HG03064 (cell line): Measurements from ENCODE around the gene TBX6.
A peak's percentile ranks its signal among the peaks of the same experiment; 100 is the strongest.

Experiments used
- ATAC-seq: cut with Tn5 transposase; IDR thresholded peaks from one replicate; pipeline ENCODE4 v1.9.1; 2021; ENCODE audit warnings: low read depth; ENCODE audit not compliant: unreplicated experiment

Gene TBX6

DNA sequence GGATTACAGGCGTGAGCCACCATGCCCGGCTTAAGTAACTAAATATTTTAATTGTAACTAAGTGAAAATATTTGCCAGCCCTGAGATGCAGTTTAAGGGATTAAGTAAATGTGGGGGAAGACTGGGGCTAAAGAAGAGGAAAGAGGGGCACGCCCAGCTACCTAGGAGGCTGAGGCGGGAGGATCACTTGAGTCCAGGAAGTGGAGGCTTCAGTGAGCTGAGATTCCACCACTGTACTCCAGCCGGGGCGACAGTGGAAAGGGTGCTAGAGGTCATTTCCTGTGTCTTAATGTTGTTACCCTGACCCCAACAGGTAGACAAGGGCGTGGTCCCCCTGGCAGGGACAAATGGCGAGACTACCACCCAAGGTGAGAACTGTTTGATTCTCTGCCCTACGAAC, 23.4 kb downstream of the TBX6 start:
- ATAC-seq: no peak

DNA sequence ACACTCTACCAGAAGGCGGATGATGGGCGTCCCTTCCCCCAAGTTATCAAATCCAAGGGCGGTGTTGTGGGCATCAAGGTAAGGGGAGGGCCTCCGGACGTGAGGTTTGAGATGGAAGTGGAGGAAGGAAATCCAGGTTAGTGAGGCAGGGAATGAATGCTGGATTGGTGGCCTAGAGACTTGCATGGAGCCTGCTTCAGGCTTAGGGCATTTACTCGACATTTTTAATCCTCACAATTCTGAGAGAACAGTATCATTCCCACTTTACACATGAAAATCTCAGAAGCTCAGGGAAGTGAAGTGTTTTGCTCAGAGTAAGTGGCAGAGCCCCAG, 24.2 kb downstream of the TBX6 start:
- ATAC-seq: no peak

DNA sequence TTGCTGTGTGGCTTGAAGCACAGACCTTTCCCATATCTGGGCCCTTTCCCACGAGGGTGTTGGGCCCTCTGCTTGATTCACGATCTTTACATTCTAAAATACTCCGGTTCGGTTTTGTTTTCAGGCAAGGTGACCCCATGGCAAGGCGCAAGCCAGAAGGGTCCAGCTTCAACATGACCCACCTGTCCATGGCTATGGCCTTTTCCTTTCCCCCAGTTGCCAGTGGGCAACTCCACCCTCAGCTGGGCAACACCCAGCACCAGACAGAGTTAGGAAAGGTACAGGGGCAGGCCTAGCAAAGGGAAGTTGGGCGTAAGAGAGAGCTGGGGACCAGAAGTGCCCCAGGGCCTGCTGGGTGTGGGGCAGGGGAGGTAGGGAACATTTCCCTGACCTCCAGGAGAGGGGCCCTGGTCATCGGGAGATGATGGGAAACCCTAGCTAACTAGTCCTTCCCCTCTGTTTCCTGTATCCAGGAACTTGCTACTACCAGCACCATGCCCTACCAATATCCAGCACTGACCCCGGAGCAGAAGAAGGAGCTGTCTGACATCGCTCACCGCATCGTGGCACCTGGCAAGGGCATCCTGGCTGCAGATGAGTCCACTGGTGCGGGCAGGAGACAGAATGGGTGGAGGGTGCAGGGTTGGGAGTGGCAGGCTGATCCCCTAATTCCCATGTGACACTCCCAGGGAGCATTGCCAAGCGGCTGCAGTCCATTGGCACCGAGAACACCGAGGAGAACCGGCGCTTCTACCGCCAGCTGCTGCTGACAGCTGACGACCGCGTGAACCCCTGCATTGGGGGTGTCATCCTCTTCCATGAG, 24.8 kb downstream of the TBX6 start:
- ATAC-seq: no peak

DNA sequence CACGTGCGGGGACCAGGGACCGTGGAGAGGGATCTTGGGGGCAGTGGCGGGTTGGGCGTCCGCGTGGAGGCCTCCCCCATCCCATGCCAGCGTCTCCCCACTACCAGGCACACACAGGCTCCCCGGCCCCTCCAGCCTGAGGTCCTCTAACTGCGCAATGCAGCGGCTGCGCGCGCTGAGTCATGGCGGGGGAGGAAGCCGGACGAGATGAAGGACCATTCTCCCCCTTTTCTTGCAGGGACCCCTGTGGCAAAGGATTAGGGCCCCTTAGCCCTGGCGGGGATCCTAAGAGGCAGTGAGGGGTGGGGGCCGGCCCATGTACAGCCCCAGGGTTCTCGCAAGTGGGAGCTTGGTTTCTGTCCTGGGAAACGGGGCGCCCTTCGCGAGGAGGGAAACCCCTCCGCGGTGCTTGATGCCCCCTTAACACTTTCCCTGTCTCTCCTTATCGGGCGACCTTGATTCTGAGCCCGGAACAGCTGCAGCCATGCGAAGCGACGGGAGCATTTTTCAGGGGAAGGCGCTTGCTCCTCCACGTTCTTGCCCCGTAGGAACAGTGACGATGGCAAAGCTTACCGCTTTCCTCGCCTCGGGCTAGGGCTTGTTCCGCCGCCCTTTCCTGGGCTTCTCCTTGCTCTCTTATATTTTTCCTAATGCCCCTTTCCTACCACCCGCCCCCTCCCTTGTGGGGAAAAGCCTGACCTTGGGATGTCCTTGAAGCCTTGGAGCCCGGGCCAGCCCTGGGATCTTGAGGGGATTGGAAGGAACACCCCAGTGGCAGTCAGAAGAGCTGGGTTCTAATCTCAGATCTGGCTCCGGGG, 25.6 kb downstream of the TBX6 start:
- no peak for ATAC-seq

DNA sequence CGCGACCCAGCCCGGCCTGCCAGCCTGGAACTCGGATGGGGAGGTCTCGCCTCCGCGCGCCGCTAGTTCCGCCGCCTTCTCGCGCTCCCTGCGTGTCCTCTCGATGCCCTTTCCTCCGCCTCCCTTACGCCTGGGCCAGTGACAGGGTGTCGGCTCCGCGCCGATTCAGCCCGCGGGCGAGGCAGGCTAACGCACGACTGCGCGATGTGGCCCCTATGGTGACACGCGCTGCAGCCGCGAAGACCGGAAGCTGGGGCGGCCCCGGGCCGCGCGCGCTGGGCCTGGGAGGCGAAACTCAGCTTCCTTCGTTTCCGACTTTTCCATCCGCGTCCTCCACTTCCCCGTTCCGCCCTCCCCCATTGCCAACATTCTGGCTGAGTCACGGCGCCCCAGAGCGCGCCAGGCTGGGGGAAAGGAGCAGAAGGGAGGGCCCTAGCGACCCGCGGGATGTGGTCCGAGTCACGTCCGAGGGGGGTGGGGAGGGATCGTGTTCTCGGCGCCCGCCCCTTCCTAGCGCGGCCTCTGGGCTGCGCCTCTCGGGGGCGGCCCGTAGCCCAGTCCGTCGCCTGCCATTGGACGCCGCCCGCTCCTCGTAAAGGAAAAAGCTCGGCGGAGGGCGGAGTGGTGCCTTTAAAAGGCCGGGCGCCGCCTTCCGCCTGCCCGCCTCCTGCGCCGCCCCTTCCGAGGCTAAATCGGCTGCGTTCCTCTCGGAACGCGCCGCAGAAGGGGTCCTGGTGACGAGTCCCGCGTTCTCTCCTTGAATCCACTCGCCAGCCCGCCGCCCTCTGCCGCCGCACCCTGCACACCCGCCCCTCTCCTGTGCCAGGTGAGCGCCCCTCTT, 26.4 kb downstream of the TBX6 start, which contains the start of gene ALDOA:
Gene ALDOA (plus strand): TSS at position 659 of the 841 bp plus-strand sequence. CDS start 1,138 bp downstream, outside the sequence.
- peak; percentile 57 for ATAC-seq

DNA sequence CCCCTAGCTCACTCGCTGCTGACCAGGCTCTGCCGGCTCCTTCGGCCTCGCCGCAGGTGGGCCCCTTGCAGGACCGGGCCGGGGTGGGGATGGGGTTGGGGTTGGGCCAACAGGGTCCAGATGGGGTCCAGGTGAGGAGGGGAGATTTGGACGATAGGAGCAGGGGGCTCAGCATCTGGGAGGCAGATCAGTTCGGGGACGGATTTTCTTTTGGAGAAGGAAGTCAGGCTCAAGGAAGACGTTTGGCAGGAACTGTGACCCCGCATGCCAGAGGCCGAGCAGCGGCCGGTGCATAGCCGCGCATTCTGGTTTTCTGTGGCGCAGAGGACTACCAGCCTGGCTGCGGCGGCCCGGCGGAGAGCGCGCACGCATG, 27.0 kb downstream of the TBX6 start:
- ATAC-seq: peak; percentile 7

DNA sequence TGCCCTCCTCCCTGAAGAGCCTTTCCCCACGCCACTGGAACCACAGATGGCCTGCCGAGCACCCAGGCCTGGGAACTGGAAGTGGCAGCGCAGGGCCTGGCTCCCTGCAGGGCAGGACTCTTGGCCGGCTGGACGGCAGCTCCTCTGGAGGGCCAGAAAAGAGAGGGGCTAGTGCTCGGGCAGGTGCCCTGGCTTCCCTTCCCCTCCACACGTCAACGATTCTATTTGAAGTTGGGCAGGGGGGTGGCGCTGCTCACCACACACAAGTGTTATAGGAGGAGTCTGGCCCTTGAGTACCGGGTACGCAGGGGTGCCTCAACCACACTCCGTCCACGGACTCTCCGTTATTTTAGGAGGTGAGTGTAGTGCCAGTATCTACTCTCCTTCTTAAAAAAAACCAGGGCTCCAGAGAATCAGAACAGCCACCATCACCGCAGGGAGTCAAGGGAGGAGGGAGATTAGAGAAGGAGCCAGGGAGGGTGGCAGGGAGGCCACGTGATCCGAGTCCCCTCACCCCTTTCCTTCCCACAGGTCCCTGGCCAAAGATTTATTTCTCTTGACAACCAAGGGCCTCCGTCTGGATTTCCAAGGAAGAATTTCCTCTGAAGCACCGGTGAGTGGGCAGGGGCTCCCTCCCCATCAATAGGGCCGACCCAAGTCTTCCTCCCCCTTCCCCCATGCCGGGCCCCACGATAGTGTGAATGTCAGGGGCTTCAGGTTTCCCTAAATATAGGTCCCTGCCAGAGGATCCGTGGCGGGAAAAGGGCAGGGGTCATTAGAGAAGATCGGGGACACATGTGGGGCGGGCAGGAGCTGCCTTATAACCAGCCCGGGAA, 27.6 kb downstream of the TBX6 start:
- ATAC-seq: peak; percentile 35

DNA sequence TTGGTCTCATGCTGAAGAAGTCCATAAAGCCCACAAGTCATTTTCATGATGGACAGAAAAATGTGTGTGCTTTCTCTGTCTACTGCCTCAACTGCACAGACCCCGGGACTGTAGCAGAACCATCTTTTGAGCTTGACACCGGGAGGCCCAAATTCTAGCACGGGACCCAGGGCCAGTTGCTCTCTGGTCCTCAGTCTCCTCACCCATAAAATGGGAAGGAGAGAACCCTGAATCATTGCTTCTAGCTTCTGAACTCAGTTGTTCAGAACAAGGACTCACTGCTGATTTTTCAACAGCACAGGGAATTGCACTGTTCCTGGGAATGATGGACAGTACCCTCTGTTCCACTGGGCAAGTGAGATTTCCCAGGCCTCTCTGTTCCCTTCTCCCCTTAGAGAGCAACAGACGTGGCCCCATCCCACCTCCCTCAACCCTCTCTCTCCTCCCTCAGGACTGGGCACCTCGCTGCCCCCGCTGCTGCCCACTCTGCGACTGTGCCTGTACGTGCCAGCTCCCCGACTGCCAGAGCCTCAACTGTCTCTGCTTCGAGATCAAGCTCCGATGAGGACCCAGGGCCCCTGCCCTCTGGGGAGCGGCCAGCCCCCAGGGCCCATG, 28.3 kb downstream of the TBX6 start:
- no peak for ATAC-seq

DNA sequence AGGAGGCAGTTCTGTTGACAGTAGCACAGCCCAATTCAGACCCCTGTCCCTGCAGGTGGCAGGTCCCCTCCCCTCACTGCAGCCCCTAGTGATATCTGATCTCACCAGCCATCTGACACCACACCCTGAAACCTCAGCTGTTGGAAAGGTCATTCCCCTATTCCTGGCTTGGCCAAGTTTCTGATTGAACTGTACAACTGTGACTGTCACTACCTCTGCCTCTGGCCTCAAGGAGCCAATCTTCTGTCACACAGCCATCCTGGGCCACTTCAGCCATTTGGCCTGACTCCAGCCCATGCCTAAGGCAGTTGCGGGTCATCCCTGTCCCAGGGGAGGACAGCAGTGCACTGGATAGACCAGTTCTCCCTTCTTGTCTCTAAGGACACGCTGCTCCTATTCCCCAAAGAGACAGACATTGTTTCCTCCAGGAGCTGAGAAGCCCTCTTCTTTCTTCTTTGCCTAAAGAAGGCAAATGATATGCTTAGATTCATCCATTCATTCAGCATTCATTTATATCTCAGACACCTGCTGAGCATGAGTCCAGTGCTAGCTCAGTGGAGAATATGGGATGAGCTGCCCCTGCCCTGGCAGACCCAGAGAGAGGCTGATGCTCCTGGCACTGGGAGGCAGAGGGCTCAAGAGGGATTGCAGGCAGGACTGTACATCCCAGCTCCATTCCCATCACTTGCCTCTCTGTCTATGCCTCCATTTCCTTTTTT, 30.7 kb downstream of the TBX6 start:
- ATAC-seq: no peak

DNA sequence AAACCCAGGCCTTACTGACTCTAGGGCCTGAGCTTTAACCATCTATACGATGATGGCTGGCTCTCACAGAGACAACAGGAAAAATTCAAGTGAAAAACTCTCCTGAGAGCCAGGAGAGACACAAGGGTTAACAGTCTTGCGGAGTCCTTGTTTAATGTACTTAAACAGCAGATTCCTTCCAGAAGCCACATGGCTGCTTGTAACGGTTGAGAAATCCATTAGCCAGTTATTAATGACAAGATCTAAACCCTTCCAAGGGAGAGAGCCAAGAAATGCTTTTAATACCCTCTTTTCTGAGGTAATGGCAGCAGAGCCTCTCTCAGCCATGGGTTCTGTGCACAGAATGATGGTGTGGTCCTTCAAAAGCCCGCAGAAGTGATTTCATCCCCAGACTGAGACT, 31.4 kb downstream of the TBX6 start:
- no peak for ATAC-seq

DNA sequence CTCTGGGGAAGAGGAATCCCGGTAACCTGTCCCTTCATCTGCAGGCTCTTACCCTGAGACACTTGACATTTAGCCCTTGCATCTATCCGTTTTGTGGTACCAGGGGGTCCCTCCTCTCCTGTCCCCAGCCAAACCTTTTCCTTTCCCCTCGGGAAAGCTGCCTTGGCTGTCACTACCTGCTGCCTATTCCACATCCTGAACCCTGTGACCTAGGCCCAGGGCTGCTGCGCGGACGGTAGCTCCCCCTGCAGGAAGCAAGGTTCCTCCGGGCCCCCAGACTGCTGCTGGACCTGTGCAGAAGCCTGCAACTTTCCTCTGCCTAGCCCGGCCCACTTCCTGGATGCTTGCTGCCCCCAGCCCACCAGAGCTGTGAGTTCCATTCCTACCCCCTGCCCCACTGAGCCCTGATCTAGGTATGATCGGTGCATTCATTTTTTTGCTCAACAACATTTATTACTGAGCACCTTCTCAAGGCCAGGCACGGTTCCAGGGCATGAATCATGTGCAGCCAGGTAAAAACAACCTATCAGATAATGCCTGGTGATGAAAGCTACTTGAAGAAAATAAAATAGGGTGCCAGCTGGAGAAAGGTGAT, 36.7 kb downstream of the TBX6 start:
- no peak for ATAC-seq

DNA sequence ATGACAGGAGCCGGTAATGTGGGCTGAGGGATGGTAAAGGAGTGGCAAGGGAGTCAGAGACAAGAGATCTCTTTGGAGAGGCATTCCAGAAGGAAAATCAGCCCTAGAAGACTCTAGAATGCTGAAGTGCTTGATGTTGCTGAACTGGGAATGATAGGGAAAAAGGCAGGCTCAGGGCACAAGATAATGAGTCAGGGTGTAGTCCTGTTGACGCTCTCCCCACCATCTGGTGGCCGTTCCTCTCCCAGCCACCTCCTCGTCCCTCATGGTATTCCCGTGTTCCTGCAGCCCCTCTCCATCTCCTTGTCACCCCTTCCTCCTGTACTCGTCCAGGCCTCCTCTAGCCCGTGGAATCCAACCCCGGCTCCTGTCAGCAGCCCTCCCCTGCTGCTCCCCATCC, 37.3 kb downstream of the TBX6 start:
- no peak for ATAC-seq

DNA sequence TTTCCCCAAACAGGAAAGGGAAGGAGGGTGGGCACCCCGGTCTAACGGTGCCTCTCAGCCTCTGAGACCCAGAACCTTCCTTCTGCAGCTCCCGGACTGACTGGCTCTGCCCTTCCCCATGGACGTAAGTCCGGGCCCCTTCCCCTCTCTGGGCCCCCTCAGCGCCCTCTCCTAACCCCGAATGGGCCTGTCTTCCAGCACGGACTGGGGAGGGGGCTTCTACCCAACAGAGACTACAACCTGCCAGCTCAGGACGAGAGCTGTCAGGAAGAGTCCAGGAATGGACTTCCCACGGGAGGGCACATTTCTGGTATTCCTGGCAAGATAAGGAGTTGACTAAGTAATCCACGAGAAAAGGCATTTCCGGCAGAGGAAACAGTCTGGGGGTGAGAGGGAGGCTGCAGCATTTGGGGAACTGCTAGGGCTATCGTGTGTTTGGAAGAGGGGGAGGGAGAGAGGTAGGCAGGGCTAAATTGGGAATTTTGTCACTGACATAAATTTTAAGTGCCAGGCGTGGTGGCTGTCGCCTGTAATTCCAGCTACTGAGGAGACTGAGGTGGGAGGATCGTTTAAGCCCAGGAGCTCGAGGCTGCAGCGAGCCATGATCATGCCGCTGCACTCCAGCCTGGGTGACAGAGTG, 38.2 kb downstream of the TBX6 start:
- ATAC-seq: no peak

DNA sequence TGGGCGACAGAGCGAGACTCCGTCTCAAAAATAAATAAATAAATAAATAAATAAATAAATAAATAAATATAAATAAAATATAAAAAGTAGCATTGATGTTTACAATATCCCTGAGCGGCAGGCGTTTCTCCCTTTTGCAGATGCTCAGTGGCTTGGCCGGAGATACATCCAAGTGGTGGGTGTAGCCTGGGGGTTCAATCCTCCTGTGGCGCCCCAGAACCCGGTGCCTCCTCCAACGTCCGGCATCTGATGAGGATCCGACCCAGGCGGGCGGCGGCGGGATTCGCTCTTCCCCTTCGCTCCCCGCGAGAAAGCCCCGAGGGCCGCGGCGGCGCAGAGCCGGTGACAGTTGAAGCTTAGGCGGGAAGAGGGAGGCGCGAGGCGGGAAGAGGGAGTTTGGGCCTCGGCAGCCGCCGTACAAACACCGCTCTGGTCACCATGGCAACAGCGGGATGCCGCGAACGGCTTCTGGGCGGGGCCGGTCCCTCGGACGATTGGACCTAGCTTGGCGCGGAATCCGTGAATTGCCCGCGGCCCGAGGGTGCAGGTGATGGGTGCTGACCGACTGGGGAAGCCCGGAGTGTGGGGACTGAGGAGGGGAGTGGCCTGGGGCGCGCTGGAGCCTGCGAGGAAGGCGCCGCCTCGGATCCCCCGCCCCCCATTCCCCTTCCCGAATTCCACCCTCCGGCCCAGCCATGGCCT, 38.9 kb downstream of the TBX6 start:
- ATAC-seq: no peak

DNA sequence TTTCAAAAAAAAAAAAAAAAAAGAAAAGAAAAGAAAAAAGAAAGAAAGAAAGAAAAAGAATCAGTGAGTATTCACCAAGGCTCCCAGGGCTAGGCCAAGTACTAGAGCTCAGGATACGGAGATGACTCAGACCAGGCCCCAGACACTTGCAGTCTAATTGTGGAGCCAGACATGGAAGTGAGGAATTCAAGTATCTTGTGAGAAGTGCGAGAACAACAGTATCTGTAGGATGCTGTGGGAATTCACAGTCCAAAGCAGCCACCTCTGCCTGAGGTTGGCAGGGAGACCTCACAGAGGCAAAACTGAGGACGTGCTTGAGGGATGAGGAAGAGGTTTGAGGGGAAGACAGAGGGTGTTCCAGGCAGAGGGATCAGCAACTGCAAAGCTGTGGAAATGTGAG, 40.2 kb downstream of the TBX6 start:
- ATAC-seq: no peak

DNA sequence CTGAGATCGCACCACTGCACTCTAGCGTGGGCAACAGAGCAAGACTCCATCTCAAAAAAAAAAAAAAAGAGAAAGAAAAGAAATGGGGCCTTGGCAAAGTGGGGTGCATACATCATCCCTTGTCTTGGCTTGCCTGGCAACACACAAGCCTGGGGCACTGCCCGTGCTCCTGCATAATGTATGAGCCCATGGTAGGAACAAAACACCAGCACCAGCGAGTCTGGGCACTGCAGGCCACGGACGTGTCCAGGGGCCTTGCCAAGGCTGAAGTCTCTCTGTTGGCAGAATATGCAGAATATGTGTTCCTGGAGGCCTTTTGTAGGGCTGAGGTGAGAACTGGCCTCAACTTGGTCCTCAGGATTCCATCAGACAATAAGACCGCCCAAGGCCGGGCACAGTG, 41.9 kb downstream of the TBX6 start:
- ATAC-seq: no peak

DNA sequence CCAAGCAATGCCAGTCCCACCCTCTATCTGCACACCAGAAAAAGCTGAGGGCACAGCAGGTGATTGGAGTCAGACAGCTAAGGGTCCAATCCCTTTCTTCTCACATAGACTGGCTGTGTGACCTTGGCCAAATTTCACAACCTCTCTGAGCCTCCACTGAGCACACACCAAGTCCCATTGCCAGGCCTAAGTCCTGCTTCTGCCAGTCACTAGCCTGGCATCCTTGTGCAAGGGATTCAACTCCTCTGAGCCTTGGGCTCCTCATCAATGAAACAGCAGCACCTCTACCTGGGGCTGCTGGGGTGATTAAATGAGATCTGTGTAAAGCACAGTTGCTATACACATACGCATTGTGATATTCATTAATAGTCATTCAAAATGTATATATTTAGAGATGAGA, 45.1 kb downstream of the TBX6 start:
- ATAC-seq: no peak

DNA sequence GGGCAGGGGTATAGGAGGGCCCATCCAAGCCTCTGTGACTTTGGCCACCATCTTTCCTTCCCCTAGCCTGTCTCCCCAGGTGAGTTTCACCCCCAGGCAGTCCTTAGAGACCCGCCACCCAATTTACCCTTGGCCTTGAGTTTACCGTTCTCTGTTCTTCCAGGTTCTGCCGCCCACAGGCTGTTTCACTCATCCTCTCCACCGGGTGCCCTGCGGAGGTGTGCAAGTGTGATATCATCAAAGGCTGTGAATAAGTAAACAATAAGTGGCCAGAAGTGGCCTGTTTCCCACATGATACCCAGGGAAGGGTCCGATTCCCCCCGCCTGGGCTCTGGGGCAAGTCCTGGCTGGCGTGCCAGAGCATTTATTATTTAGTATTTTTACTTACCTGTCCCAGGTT, 45.5 kb downstream of the TBX6 start:
- ATAC-seq: no peak
